ENCODE data around the gene CDC45. TPM values are rescaled to one million over a fixed set of nuclear protein-coding genes. Genes with fewer than 3 reads are reported as not detected.

Gene CDC45
- total RNA-seq, 1 experiment from 2014 or later, result 29.1 TPM

GRCh38 chr22:19515654-19516377 is 36.1 kb downstream of the CDC45 start:
- H2AFZ ChIP-seq, result no peak overlapping the region
- DNase-seq, result no peak
- H3K9me3 ChIP-seq (ENCODE audit: insufficient read depth, low read depth), result no peaks in the 10 kb centered on the region
- H3K79me2 ChIP-seq (ENCODE audit: low read depth), result no peaks in the 10 kb centered on the region
- no peak for TF ChIP-seq CTCF (conservative IDR thresholded peaks at IDR 0.05)
- no peak for TF ChIP-seq EZH2 (IDR thresholded peaks at IDR 0.05; ENCODE audit: low read depth)
- no peaks in the 10 kb centered on the region for H3K27me3 ChIP-seq (ENCODE audit: insufficient read depth, low read depth)
- H3K4me3 ChIP-seq, result no peak overlapping the region
- intact Hi-C loops (cut with micrococcal nuclease; ENCODE audit: unreplicated experiment), result no loop called here
- H3K27ac ChIP-seq, result no peak overlapping the region
- H3K9me2 ChIP-seq (ENCODE audit: insufficient read depth), result no peaks in the 10 kb centered on the region
- H3F3A ChIP-seq (ENCODE audit: insufficient read depth, low read depth), result no peaks in the 10 kb centered on the region
- H3K4me1 ChIP-seq (replicated peaks; ENCODE audit: insufficient read depth), result no peaks in the 10 kb centered on the region
- no TSS peak for BruUV-seq (replicated peaks)
- no peak overlapping the region for H3K4me2 ChIP-seq
- CTCF ChIA-PET, result no interaction called here
- H3K36me3 ChIP-seq (ENCODE audit: low read depth), result no peaks in the 10 kb centered on the region
- POLR2A ChIA-PET (ENCODE audit: unreplicated experiment), result no interaction called here
- no peaks in the 10 kb centered on the region for H4K20me1 ChIP-seq (ENCODE audit: insufficient read depth)

GRCh38 chr22:19516378-19517170 is 36.9 kb downstream of the CDC45 start:
- intact Hi-C loops (cut with micrococcal nuclease; ENCODE audit: unreplicated experiment), result no loop called here

GRCh38 chr22:19517171-19517500 is 37.4 kb downstream of the CDC45 start:
- BruUV-seq (replicated peaks), result no TSS peak
- intact Hi-C loops (cut with micrococcal nuclease; ENCODE audit: unreplicated experiment), result no loop called here
- ChIA-PET CTCF (no interaction called here), POLR2A (ENCODE audit: unreplicated experiment) (no interaction called here)
- Histone ChIP-seq H2AFZ (no peak overlapping the region), H3K4me3 (no peak overlapping the region), H3K27me3 (ENCODE audit: insufficient read depth, low read depth) (no peaks in the 10 kb centered on the region), H3K27ac (no peak overlapping the region), H3K9me2 (ENCODE audit: insufficient read depth) (no peaks in the 10 kb centered on the region), H3K9me3 (ENCODE audit: insufficient read depth, low read depth) (no peaks in the 10 kb centered on the region), H3F3A (ENCODE audit: insufficient read depth, low read depth) (no peaks in the 10 kb centered on the region), H3K4me1 (replicated peaks; ENCODE audit: insufficient read depth) (no peaks in the 10 kb centered on the region), H3K79me2 (ENCODE audit: low read depth) (no peaks in the 10 kb centered on the region), H4K20me1 (ENCODE audit: insufficient read depth) (no peaks in the 10 kb centered on the region), H3K36me3 (ENCODE audit: low read depth) (no peaks in the 10 kb centered on the region), H3K4me2 (no peak overlapping the region)
- DNase-seq, result no peak
- TF ChIP-seq EZH2 (IDR thresholded peaks at IDR 0.05; ENCODE audit: low read depth) (no peak), CTCF (conservative IDR thresholded peaks at IDR 0.05) (no peak)

More at GRCh38 chr22:19516378-19517170, 36.9 kb downstream of the CDC45 start:
- no TSS peak for BruUV-seq (replicated peaks)
- no peak overlapping the region for H3K4me2 ChIP-seq
- TF ChIP-seq CTCF (conservative IDR thresholded peaks at IDR 0.05) (no peak), EZH2 (IDR thresholded peaks at IDR 0.05; ENCODE audit: low read depth) (no peak)
- H3F3A ChIP-seq (ENCODE audit: insufficient read depth, low read depth), result no peaks in the 10 kb centered on the region
- no peak for DNase-seq
- CTCF ChIA-PET, result no interaction called here
- no peaks in the 10 kb centered on the region for H3K4me1 ChIP-seq (replicated peaks; ENCODE audit: insufficient read depth)
- no peaks in the 10 kb centered on the region for H3K79me2 ChIP-seq (ENCODE audit: low read depth)
- H3K27ac ChIP-seq, result no peak overlapping the region
- no peak overlapping the region for H2AFZ ChIP-seq
- H3K4me3 ChIP-seq, result no peak overlapping the region
- POLR2A ChIA-PET (ENCODE audit: unreplicated experiment), result no interaction called here
- no peaks in the 10 kb centered on the region for H3K9me3 ChIP-seq (ENCODE audit: insufficient read depth, low read depth)
- no peaks in the 10 kb centered on the region for H4K20me1 ChIP-seq (ENCODE audit: insufficient read depth)
- H3K9me2 ChIP-seq (ENCODE audit: insufficient read depth), result no peaks in the 10 kb centered on the region
- H3K27me3 ChIP-seq (ENCODE audit: insufficient read depth, low read depth), result no peaks in the 10 kb centered on the region
- H3K36me3 ChIP-seq (ENCODE audit: low read depth), result no peaks in the 10 kb centered on the region
